ENCODE data around the gene SLC16A1.

GRCh38 chr1:112961072-112961471, 5.1 kb upstream of the SLC16A1 start:
- no peak for TF ChIP-seq POLR2A (IDR thresholded peaks at IDR 0.05)
- TF ChIP-seq, protein P1, sequence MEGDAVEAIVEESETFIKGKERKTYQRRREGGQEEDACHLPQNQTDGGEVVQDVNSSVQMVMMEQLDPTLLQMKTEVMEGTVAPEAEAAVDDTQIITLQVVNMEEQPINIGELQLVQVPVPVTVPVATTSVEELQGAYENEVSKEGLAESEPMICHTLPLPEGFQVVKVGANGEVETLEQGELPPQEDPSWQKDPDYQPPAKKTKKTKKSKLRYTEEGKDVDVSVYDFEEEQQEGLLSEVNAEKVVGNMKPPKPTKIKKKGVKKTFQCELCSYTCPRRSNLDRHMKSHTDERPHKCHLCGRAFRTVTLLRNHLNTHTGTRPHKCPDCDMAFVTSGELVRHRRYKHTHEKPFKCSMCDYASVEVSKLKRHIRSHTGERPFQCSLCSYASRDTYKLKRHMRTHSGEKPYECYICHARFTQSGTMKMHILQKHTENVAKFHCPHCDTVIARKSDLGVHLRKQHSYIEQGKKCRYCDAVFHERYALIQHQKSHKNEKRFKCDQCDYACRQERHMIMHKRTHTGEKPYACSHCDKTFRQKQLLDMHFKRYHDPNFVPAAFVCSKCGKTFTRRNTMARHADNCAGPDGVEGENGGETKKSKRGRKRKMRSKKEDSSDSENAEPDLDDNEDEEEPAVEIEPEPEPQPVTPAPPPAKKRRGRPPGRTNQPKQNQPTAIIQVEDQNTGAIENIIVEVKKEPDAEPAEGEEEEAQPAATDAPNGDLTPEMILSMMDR (IDR thresholded peaks at IDR 0.05), result no peak

Data from tibial nerve (tissue), 3 donors.